IPS-18c (cell line): ENCODE measurements around the gene GDAP2.
"Not testable (repeated sequence)": the region's sequence is repeated elsewhere in the genome, so short reads cannot be mapped to it uniquely, and the experiment has no call there.

ENCODE experiments used
- H3K4me3 ChIP-seq: 2 replicates; pipeline ENCODE4 v1.7.0; 2013; ENCODE audit warnings: low read depth, mild to moderate bottlenecking, low read length, moderate library complexity; ENCODE audit not compliant: insufficient read depth
- H3K9me3 ChIP-seq: one replicate; pipeline ENCODE4 v1.6.1; 2013; ENCODE audit warnings: mild to moderate bottlenecking, low read length, moderate library complexity; ENCODE audit not compliant: control insufficient read depth, insufficient read depth

GDAP2 gene, protein sequence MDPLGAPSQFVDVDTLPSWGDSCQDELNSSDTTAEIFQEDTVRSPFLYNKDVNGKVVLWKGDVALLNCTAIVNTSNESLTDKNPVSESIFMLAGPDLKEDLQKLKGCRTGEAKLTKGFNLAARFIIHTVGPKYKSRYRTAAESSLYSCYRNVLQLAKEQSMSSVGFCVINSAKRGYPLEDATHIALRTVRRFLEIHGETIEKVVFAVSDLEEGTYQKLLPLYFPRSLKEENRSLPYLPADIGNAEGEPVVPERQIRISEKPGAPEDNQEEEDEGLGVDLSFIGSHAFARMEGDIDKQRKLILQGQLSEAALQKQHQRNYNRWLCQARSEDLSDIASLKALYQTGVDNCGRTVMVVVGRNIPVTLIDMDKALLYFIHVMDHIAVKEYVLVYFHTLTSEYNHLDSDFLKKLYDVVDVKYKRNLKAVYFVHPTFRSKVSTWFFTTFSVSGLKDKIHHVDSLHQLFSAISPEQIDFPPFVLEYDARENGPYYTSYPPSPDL

GRCh38 chr1:117929343-117930172 lies at the start of gene GDAP2, which contains the start of gene WDR3:
Gene GDAP2, minus strand, starts transcription at chr1:117929621. Its CDS starts 9,264 bp downstream, at chr1:117920357.
Gene WDR3, plus strand, starts transcription at chr1:117929739. Its CDS starts 3,581 bp downstream, at chr1:117933320.
- H3K9me3 ChIP-seq: no peaks in the 10 kb centered on the region
- H3K4me3 ChIP-seq: peak within 1 kb of the TSS; percentile 80

DNA sequence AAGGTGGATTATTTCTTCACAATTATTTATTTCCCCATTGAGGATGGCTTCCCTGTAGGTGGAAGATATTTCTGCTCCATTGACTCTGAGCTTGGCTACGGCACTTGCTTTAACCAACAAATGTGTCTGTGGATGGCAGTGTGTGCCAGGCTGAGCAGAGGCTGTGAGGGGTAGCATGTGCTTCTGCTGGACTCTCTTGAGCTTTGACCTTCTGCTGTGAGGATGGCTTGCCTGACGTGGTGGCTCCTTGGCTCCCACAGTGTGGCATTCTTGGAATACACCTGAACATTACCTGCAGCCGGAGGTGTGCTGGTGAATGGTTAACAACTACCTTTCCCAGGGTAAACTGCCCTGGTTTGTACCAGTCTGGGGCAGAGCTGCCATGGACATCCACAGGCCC lies 47.0 kb upstream of the GDAP2 start:
- Histone ChIP-seq H3K9me3 (no peaks in the 10 kb centered on the region), H3K4me3 (no peak overlapping the region)

DNA sequence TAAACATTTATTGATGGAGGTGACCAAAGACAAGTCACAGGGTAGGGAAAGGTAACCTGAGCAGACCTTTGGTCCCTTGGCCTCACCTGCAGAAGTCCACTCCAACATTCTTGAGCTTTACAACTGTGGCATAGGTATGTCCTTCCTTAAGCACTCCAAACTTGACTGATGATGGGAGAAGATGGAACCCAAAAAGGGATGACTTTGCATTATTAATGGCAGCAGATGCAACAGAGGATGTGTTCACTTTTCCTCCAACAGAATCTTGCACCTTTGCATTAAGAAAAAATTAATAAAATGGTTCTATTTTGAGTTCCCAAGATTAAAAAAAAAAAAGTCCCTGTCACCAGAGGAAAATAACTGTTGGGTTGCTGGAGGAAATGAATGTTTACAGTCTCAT lies 42.4 kb upstream of the GDAP2 start:
- Histone ChIP-seq H3K9me3 (no peaks in the 10 kb centered on the region), H3K4me3 (no peak overlapping the region)

GRCh38 chr1:117970252-117970651 lies 40.8 kb upstream of the GDAP2 start:
- no peaks in the 10 kb centered on the region for H3K9me3 ChIP-seq
- no peak overlapping the region for H3K4me3 ChIP-seq

GRCh38 chr1:117967881-117968280 lies 38.5 kb upstream of the GDAP2 start:
- no peak overlapping the region for H3K4me3 ChIP-seq
- no peaks in the 10 kb centered on the region for H3K9me3 ChIP-seq

- Histone ChIP-seq H3K4me3 (no peak overlapping the region), H3K9me3 (no peaks in the 10 kb centered on the region)
Measured at GRCh38 chr1:117967477-117967876, 38.1 kb upstream of the GDAP2 start.

DNA sequence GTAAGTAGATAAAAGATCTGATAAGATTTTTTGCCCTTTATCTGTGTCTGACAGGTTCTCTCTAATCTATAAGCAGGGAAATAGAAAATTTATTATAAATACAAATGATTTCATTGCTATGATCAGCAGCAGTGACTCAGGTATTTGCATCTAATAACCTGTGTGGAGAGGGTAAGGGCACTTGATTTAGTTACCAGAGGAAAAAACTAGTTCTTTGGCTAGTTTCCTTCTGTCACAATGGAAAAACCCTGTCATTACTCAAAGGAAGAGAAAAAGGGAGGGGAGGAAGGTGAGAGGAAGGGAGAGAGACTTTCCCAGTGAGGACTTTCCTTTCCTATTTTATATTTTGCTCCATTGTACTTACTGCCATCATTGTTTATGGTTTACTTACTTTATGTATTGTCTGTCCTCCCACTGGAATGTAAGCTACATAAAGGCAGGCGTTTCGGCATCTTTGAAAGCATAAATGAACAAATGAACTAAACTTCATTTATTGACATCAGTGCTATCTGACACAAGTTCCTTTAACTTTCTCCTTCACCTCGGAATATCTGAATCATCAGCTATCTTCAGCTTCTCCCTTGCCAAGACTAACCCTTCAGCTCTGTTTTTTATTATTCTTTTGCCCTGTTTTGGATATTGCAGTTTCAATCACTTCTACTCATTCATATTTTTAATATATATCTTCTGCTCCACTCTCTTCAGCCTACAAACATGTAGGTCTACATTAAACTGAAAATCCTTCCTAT lies 35.0 kb upstream of the GDAP2 start:
- Histone ChIP-seq H3K9me3 (no peaks in the 10 kb centered on the region), H3K4me3 (no peak overlapping the region)

- H3K4me3 ChIP-seq: no peak overlapping the region
- no peaks in the 10 kb centered on the region for H3K9me3 ChIP-seq
Measured at GRCh38 chr1:117959364-117959763, 29.9 kb upstream of the GDAP2 start.

- Histone ChIP-seq H3K9me3 (no peaks in the 10 kb centered on the region), H3K4me3 (no peak overlapping the region)
Measured at GRCh38 chr1:117952386-117952785, 23.0 kb upstream of the GDAP2 start.

- no peak overlapping the region for H3K4me3 ChIP-seq
Measured at GRCh38 chr1:117942293-117942692, 12.9 kb upstream of the GDAP2 start.

GRCh38 chr1:117933769-117934168 lies 4.3 kb upstream of the GDAP2 start:
- no peaks in the 10 kb centered on the region for H3K9me3 ChIP-seq
- H3K4me3 ChIP-seq: no peak overlapping the region

More at GRCh38 chr1:117942293-117942692, 12.9 kb upstream of the GDAP2 start:
- H3K9me3 ChIP-seq: no peaks in the 10 kb centered on the region

- Histone ChIP-seq H3K9me3 (no peaks in the 10 kb centered on the region), H3K4me3 (no peak overlapping the region)
Measured at GRCh38 chr1:117932576-117932975, 3.2 kb upstream of the GDAP2 start.

- no peaks in the 10 kb centered on the region for H3K9me3 ChIP-seq
- peak overlapping the region; percentile 80 for H3K4me3 ChIP-seq
Measured at GRCh38 chr1:117930484-117930883, 1.1 kb upstream of the GDAP2 start.

DNA sequence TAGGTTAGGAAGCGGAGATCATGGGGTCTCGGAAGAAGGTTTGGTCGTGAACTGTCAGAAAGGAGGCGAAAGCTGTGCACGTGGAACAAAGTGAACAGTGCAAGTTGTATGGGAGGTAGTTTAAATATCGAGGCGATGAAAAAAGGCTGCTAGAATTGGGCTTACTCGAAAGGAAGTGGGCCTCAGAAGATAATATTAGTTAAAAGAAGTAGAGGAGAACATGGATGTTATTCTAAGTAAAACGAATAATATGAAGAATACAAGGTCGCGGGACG lies 689 bp upstream of the GDAP2 start:
- H3K9me3 ChIP-seq: no peaks in the 10 kb centered on the region
- H3K4me3 ChIP-seq: peak overlapping the region; percentile 80

GRCh38 chr1:117928881-117929342 lies 509 bp downstream of the GDAP2 start:
- peak overlapping the region; percentile 80 for H3K4me3 ChIP-seq
- no peaks in the 10 kb centered on the region for H3K9me3 ChIP-seq

DNA sequence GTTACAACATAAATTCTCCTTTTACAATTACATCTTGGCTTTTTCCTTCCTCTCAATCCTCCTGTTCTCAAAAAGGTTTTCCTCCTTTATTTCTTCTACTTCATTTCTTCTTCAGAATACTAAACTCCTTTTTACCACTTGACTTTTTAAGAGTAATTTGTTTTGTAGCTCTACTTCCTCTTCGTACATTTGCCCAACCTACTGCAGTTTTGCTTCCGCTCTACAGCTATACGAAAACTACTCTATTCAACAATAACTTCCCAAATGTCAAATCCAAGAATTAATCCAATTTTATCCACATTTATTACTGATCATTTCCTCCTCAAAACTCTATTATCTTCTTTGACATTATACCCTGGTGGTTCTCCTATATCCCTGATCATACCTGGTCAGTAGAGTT lies 3.4 kb downstream of the GDAP2 start:
- Histone ChIP-seq H3K9me3 (no peaks in the 10 kb centered on the region), H3K4me3 (no peak overlapping the region)

GRCh38 chr1:117922717-117923116 lies 6.7 kb downstream of the GDAP2 start:
- not testable (repeated sequence) for H3K4me3 ChIP-seq

More at GRCh38 chr1:117922717-117923116, 6.7 kb downstream of the GDAP2 start:
- H3K9me3 ChIP-seq: not testable (repeated sequence)
